ENCODE data around the gene CSNK2A2. TPM values are rescaled to one million over a fixed set of nuclear protein-coding genes. Genes with fewer than 3 reads are reported as not detected.

The CSNK2A2 gene
- total and polyA plus RNA-seq, 2 donors (not counting 3 experiments of a cell fraction or from before 2014, with no cell fraction given), result 43.3 to 125 TPM

GRCh38 chr16:58148099-58148498, 49.8 kb downstream of the CSNK2A2 start:
- Histone ChIP-seq H3K36me3 (ENCODE audit: control insufficient read depth in 2 of 2, extremely low read depth in 1 of 2, insufficient read depth in 2 of 2, low read length in 2 of 2) (no peaks in the 10 kb centered on the region), H3K4me3 (replicated peaks in 1 of 3; ENCODE audit: insufficient read depth in 1 of 3, low read depth in 1 of 3, low read length in 3 of 3) (no peak overlapping the region), H3K4me2 (ENCODE audit: insufficient read depth, low read length) (no peak overlapping the region), H2AFZ (ENCODE audit: low read depth, low read length) (no peak overlapping the region), H3K9me1 (replicated peaks; ENCODE audit: control insufficient read depth, extremely low read depth, insufficient read depth, low read length) (no peaks in the 10 kb centered on the region), H4K20me1 (replicated peaks; ENCODE audit: control insufficient read depth, extremely low read depth, insufficient read depth, low read length) (no peaks in the 10 kb centered on the region), H3K27me3 (ENCODE audit: control insufficient read depth in 2 of 2, insufficient read depth in 2 of 2, low read length in 2 of 2) (peaks cover 0 to 4% of the 10 kb centered on the region in 2 experiments), H3K27ac (ENCODE audit: insufficient read depth, low read depth, low read length) (no peak overlapping the region), H3K9ac (replicated peaks; ENCODE audit: extremely low read depth, insufficient read depth, low read length) (no peak overlapping the region), H3K4me1 (ENCODE audit: control insufficient read depth, extremely low read depth, insufficient read depth, low read length) (no peaks in the 10 kb centered on the region), H3K9me3 (replicated peaks; ENCODE audit: control insufficient read depth, insufficient read depth, low read length) (no peaks in the 10 kb centered on the region), H3K79me2 (ENCODE audit: control insufficient read depth, insufficient read depth, low read length) (no peaks in the 10 kb centered on the region)
- dilution Hi-C loops (cut with MboI; ENCODE audit: extremely low pct_ligation_motif_present, low sequenced_read_pairs), result no loop called here
- no peak for FAIRE-seq
- BruUV-seq (replicated peaks), result no TSS peak
- ChIA-PET POLR2A (interaction anchor here (1.1 kb wide), 1 partner anchor 19 kb away, joined by 3 read pairs; the partner anchor contains the start of gene CFAP20), CTCF (interaction anchor here (0.5 kb wide), 1 partner anchor 88 kb away, joined by 4 read pairs; no protein-coding TSS in a partner anchor)
- TF ChIP-seq FOS (IDR thresholded peaks at IDR 0.05; ENCODE audit: borderline replicate concordance, insufficient read depth, low read length) (no peak), CTCF (IDR thresholded peaks at IDR 0.05; ENCODE audit: extremely low read depth in 1 of 2, insufficient read depth in 1 of 2, low read depth in 1 of 2, low read length in 2 of 2) (no peak), POLR2AphosphoS5 (IDR thresholded peaks at IDR 0.05; ENCODE audit: insufficient read depth, low read depth, low read length) (no peak), JUN (IDR thresholded peaks at IDR 0.05; ENCODE audit: borderline replicate concordance, insufficient read depth, insufficient read length, low read depth) (no peak), EZH2 (IDR thresholded peaks at IDR 0.05; ENCODE audit: borderline replicate concordance, low read depth, low read length, severe bottlenecking) (no peak), MYC (IDR thresholded peaks at IDR 0.05; ENCODE audit: low read depth, low read length) (no peak), POLR2A (IDR thresholded peaks at IDR 0.05; ENCODE audit: low read depth, low read length) (no peak), GATA2 (IDR thresholded peaks at IDR 0.05; ENCODE audit: insufficient read depth, insufficient read length, low read depth, low read length) (no peak), MAX (IDR thresholded peaks at IDR 0.05; ENCODE audit: insufficient read depth, insufficient read length) (no peak)
- intact Hi-C loops (cut with micrococcal nuclease), result no loop called here
- DNase-seq (ENCODE audit: low read depth, low spot score), result no peak

All from endothelial cell of umbilical vein (primary cell).